Stomach (tissue), 9 donors: ENCODE data around the gene CALML6. TPM values are rescaled to one million over a fixed set of nuclear protein-coding genes. Genes with fewer than 3 reads are reported as not detected.
A peak's percentile ranks its signal among the peaks of the same experiment; 100 is the strongest.

Source experiments
- DNase-seq, 2 donors: peaks; one replicate each; pipeline versions ENCODE4 v3.0.0 to v3.0.0-alpha.2; 2013 to 2019
- H3K27ac ChIP-seq, 5 donors: fragments of 200-600 bp in 4 of 5; sonication (generic) in 4 of 5; one replicate each; pipeline ENCODE4 v1.5.1; 2013 to 2019; ENCODE audit warnings: mild to moderate bottlenecking in 1 of 5, moderate library complexity in 1 of 5
- H3K27me3 ChIP-seq, 3 donors: fragments of 200-600 bp; sonication (generic); one replicate each; pipeline ENCODE4 v1.5.1; 2017 to 2019; ENCODE audit warnings: mixed run types in 1 of 3
- H3K36me3 ChIP-seq, 4 donors: fragments of 200-600 bp; sonication (generic); 1 replicate in 3 of 4; 2 replicates in 1 of 4; pipeline ENCODE4 v1.5.1; 2016 to 2019
- H3K4me1 ChIP-seq, 4 donors: fragments of 200-600 bp; sonication (generic); one replicate each; pipeline ENCODE4 v1.5.1; 2016 to 2019
- H3K4me3 ChIP-seq, 4 donors: fragments of 200-600 bp; sonication (generic) in 3 of 4; one replicate each; pipeline ENCODE4 v1.5.1; 2016 to 2019; ENCODE audit warnings: mild to moderate bottlenecking in 1 of 4
- H3K9me3 ChIP-seq, 4 donors: fragments of 200-600 bp; sonication (generic); one replicate each; pipeline ENCODE4 v1.5.1; 2016 to 2019
- CTCF ChIP-seq, 7 experiments: fragments of 450-650 bp in 4 of 7; fragments of 200-600 bp in 3 of 7; sonication (generic) in 3 of 7; IDR thresholded peaks; one replicate each; pipeline ENCODE4 v1.5.1; 2016 to 2019; ENCODE audit warnings: antibody characterized with exemption in 7 of 7, control low read depth in 2 of 7, mild to moderate bottlenecking in 1 of 7
- EP300 ChIP-seq: sonication (generic); formaldehyde crosslinking; IDR thresholded peaks from one replicate; pipeline ENCODE4 v1.6.1; 2017; ENCODE audit warnings: antibody characterized with exemption
- POLR2A ChIP-seq, 4 donors: fragments of 450-650 bp; IDR thresholded peaks; one replicate each; pipeline ENCODE4 v1.6.1; 2016; ENCODE audit warnings: antibody characterized with exemption in 4 of 4, control low read depth in 2 of 4, mild to moderate bottlenecking in 1 of 4, moderate library complexity in 1 of 4
- POLR2AphosphoS5 ChIP-seq, 3 donors: sonication (generic); formaldehyde crosslinking; IDR thresholded peaks; one replicate each; pipeline ENCODE4 v1.6.1; 2016; ENCODE audit warnings: antibody characterized with exemption in 3 of 3
- WGBS, 5 donors: extraction: QIAGEN DNeasy Blood & Tissue Kit in 3 of 5; methylation state at CpG; one replicate each; pipeline versions ENCODE4 v1.1.5 to v1.1.7; 2013 to 2018; 5-methylcytosine and 5-hydroxymethylcytosine counted together
- intact Hi-C: fragments of 100-400 bp; cut with DNase I; formaldehyde crosslinking; loops from one replicate; pipeline ENCODE4 v1.15.1; 2023; ENCODE audit warnings: low total_unique reads
- polyA plus RNA-seq, 3 donors: library from polyadenylated mRNA; stranded (reverse); fragments of 200-250 nt; gene quantifications; one replicate each; pipeline ENCODE4 v1.2.3, GENCODE V29; 2013
- total RNA-seq, 5 donors: library from RNA; depleted of rRNA; stranded (reverse); fragments of >200 nt; gene quantifications; one replicate each; pipeline versions ENCODE4 v1.1.0 to v1.2.3, GENCODE V29; 2014 to 2016
- donor health status: healthy with polysubstance abuse.
- donor health status: Bipolar disorder and iron deficiency.
- donor health status: healthy.

The CALML6 gene
- total and polyA plus RNA-seq, 8 donors: 1.4 to 5.7 (median 2.6) TPM; not detected in 5

DNA sequence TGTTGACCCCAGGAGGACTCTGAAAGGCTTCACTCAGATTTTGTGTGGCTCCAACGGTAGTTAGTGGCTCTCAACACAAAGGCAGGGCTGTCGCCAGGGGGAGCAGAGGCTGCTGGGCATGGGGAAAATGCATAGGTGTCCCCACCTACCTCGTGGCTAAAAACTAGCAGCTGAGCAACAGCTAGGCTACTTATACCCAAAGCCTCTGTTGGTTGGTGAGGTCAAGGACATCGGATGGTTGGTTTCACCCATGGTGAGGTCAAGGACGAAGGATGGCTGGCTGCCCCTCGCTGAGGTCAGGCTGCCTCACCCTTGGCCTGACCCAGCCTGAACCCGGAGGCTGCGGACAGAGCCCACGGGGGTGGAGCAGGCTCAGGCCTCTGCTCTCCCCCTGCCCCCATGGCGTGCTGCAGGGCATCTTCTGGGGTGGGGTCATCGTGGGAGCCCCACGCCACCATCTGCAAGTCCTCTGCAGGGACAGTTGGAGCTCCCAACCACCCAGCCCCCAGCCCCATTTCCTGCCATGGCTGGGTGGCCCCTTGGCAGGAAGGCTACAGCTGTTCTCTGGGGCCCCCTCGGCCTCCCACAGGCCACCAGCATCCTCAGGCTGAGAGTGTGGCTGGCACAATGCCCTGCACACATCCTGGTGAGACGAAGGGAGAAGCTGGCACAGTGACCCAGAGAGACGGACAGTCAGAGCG, 15.6 kb upstream of the CALML6 start:
- H3K27me3 ChIP-seq: peaks cover 0 to 36% (median 4%) of the 10 kb centered on the region in 3 donors
- DNase-seq: peak in 1 of 2 donors; percentile 41
- H3K4me1 ChIP-seq: peaks cover 0 to 28% (median 20%) of the 10 kb centered on the region in 4 donors
- H3K27ac ChIP-seq: no peak overlapping the region
- TF ChIP-seq EP300: no peak
- peak in 1 of 7 experiments; percentile 11 for TF ChIP-seq CTCF (IDR thresholded peaks at IDR 0.05)
- no peaks in the 10 kb centered on the region for H3K9me3 ChIP-seq
- no peak overlapping the region for H3K4me3 ChIP-seq
- intact Hi-C loops: no loop called here
- 13 to 61% (median 54%) methylated on average over 3 to 16 of the region's 16 CpGs for WGBS, 5 donors
- H3K36me3 ChIP-seq: no peaks in the 10 kb centered on the region

- H3K4me3 ChIP-seq: no peak overlapping the region
- TF ChIP-seq POLR2AphosphoS5 (IDR thresholded peaks at IDR 0.05): no peak
- TF ChIP-seq CTCF (IDR thresholded peaks at IDR 0.05): no peak
- TF ChIP-seq EP300: no peak
- no peak for TF ChIP-seq POLR2A (IDR thresholded peaks at IDR 0.05)
- intact Hi-C loops: loop anchor here (10.0 kb wide), 1 partner anchor 135 kb away; no protein-coding TSS in a partner anchor
- H3K4me1 ChIP-seq: peaks cover 0 to 23% (median 15%) of the 10 kb centered on the region in 4 donors
- no peak for DNase-seq
- no peaks in the 10 kb centered on the region for H3K36me3 ChIP-seq
- no peak overlapping the region for H3K27ac ChIP-seq
- WGBS, 5 donors: 77 to 97% (median 82%) methylated on average over 8 to 9 of the region's 9 CpGs
- H3K27me3 ChIP-seq: peaks cover 0 to 31% (median 4%) of the 10 kb centered on the region in 3 donors
- no peaks in the 10 kb centered on the region for H3K9me3 ChIP-seq
These were observed 15.1 kb upstream of the CALML6 start for GRCh38 chr1:1899967-1900327.

GRCh38 chr1:1900883-1901640, 14.0 kb upstream of the CALML6 start:
- TF ChIP-seq POLR2A (IDR thresholded peaks at IDR 0.05): no peak
- TF ChIP-seq EP300: no peak
- no peak for TF ChIP-seq POLR2AphosphoS5 (IDR thresholded peaks at IDR 0.05)
- TF ChIP-seq CTCF (IDR thresholded peaks at IDR 0.05): no peak
- H3K4me1 ChIP-seq: peaks cover 1 to 15% (median 8%) of the 10 kb centered on the region in 4 donors
- no peak overlapping the region for H3K4me3 ChIP-seq
- H3K27ac ChIP-seq: no peak overlapping the region
- intact Hi-C loops: loop anchor here (10.0 kb wide), 1 partner anchor 136 kb away; no protein-coding TSS in a partner anchor
- no peak for DNase-seq
- no peaks in the 10 kb centered on the region for H3K36me3 ChIP-seq
- peaks cover 0 to 20% (median 3%) of the 10 kb centered on the region in 3 donors for H3K27me3 ChIP-seq
- 74 to 83% (median 80%) methylated on average over 8 to 14 of the region's 14 CpGs for WGBS, 5 donors
- H3K9me3 ChIP-seq: no peaks in the 10 kb centered on the region

- TF ChIP-seq CTCF (IDR thresholded peaks at IDR 0.05): no peak
- no peak for TF ChIP-seq POLR2A (IDR thresholded peaks at IDR 0.05)
- no peak for TF ChIP-seq POLR2AphosphoS5 (IDR thresholded peaks at IDR 0.05)
- no peak for TF ChIP-seq EP300
- no peaks in the 10 kb centered on the region for H3K9me3 ChIP-seq
- no peaks in the 10 kb centered on the region for H3K36me3 ChIP-seq
- H3K27me3 ChIP-seq: peaks cover 0 to 19% (median 0%) of the 10 kb centered on the region in 3 donors
- no peak overlapping the region for H3K27ac ChIP-seq
- DNase-seq: peak in 1 of 2 donors; percentile 2
- no peak overlapping the region for H3K4me3 ChIP-seq
- WGBS, 5 donors: 74 to 91% (median 76%) methylated on average over 8 to 13 of the region's 13 CpGs
- H3K4me1 ChIP-seq: peaks cover 5 to 15% (median 12%) of the 10 kb centered on the region in 4 donors
- intact Hi-C loops: loop anchor here (10.0 kb wide), 1 partner anchor 137 kb away; no protein-coding TSS in a partner anchor
These were observed 13.3 kb upstream of the CALML6 start for GRCh38 chr1:1901641-1902294.
